ENCODE measurements around the gene GRB2. TPM values are rescaled to one million over a fixed set of nuclear protein-coding genes. Genes with fewer than 3 reads are reported as not detected.

GRB2 gene
- polyA plus RNA-seq, 3 donors: 164 to 338 (median 262) TPM

- Histone ChIP-seq H3K4me1 (ENCODE audit: control insufficient read depth in 1 of 2, insufficient read depth in 2 of 2, low read length in 2 of 2) (peaks cover 16 to 24% of the 10 kb centered on the region in 2 donors), H3K27ac (ENCODE audit: low read depth in 1 of 2, low read length in 2 of 2) (no peak overlapping the region), H3K9ac (ENCODE audit: insufficient read depth, low read length, poor library complexity, severe bottlenecking) (no peak overlapping the region), H3K36me3 (replicated peaks in 1 of 2; ENCODE audit: control insufficient read depth in 1 of 2, insufficient read depth in 2 of 2, low read length in 2 of 2) (no peaks in the 10 kb centered on the region), H3K79me2 (ENCODE audit: insufficient read depth, low read length) (no peaks in the 10 kb centered on the region), H3K4me3 (replicated peaks in 1 of 3; ENCODE audit: low read depth in 2 of 3, low read length in 3 of 3) (no peak overlapping the region), H3K27me3 (ENCODE audit: control insufficient read depth in 2 of 2, insufficient read depth in 2 of 2, low read length in 2 of 2) (no peaks in the 10 kb centered on the region), H4K20me1 (ENCODE audit: insufficient read depth, low read length) (no peaks in the 10 kb centered on the region), H3K4me2 (replicated peaks; ENCODE audit: extremely low read depth, low read length, poor library complexity, severe bottlenecking) (no peak overlapping the region), H2AFZ (ENCODE audit: insufficient read depth, low read depth, low read length, poor library complexity, severe bottlenecking) (no peak overlapping the region), H3K9me3 (replicated peaks in 1 of 2; ENCODE audit: control insufficient read depth in 1 of 2, insufficient read depth in 1 of 2, low read length in 2 of 2) (no peaks in the 10 kb centered on the region)
- H3K36me3 Mint-ChIP-seq: no peaks in the 10 kb centered on the region
- no peak for TF ChIP-seq CTCF (IDR thresholded peaks at IDR 0.05)
- no peak overlapping the region for H3K27ac Mint-ChIP-seq
- WGBS (ENCODE audit: insufficient coverage): 99% methylated on average over 7 of the region's 11 CpGs
- peaks cover 0 to 7% (median 6%) of the 10 kb centered on the region in 3 donors for H3K27me3 Mint-ChIP-seq (ENCODE audit: low read depth in 3 of 3)
- H3K4me1 Mint-ChIP-seq: peaks cover 22% of the 10 kb centered on the region
- H3K4me3 Mint-ChIP-seq: no peak overlapping the region
- intact Hi-C loops (cut with micrococcal nuclease): no loop called here
- no peak for DNase-seq
- peaks cover 0 to 3% (median 0%) of the 10 kb centered on the region in 7 donors for H3K9me3 Mint-ChIP-seq
Measured at GRCh38 chr17:75430159-75430974, 24.9 kb upstream of the GRB2 start.

GRCh38 chr17:75428543-75429469, 23.3 kb upstream of the GRB2 start:
- H3K27me3 ChIP-seq (ENCODE audit: control insufficient read depth in 2 of 2, insufficient read depth in 2 of 2, low read length in 2 of 2): no peaks in the 10 kb centered on the region
- DNase-seq: peak; percentile 59 to 93 (median 77)
- H3K79me2 ChIP-seq (ENCODE audit: insufficient read depth, low read length): no peaks in the 10 kb centered on the region
- no peak overlapping the region for H3K4me3 ChIP-seq (replicated peaks in 1 of 3; ENCODE audit: low read depth in 2 of 3, low read length in 3 of 3)
- 74% methylated on average over 8 of the region's 17 CpGs for WGBS (ENCODE audit: insufficient coverage)
- Mint-ChIP-seq H3K27me3 (ENCODE audit: low read depth in 3 of 3) (peaks cover 0 to 5% (median 4%) of the 10 kb centered on the region in 3 donors), H3K4me3 (no peak overlapping the region), H3K27ac (peak overlapping the region; percentile 57 to 91 (median 82)), H3K36me3 (no peaks in the 10 kb centered on the region), H3K4me1 (peaks cover 22% of the 10 kb centered on the region), H3K9me3 (peaks cover 0 to 3% (median 0%) of the 10 kb centered on the region in 7 donors)
- H3K4me2 ChIP-seq (replicated peaks; ENCODE audit: extremely low read depth, low read length, poor library complexity, severe bottlenecking): no peak overlapping the region
- H3K9me3 ChIP-seq (replicated peaks in 1 of 2; ENCODE audit: control insufficient read depth in 1 of 2, insufficient read depth in 1 of 2, low read length in 2 of 2): no peaks in the 10 kb centered on the region
- H4K20me1 ChIP-seq (ENCODE audit: insufficient read depth, low read length): no peaks in the 10 kb centered on the region
- H3K4me1 ChIP-seq (ENCODE audit: control insufficient read depth in 1 of 2, insufficient read depth in 2 of 2, low read length in 2 of 2): peaks cover 16 to 24% of the 10 kb centered on the region in 2 donors
- no peak overlapping the region for H3K9ac ChIP-seq (ENCODE audit: insufficient read depth, low read length, poor library complexity, severe bottlenecking)
- intact Hi-C loops (cut with micrococcal nuclease): loop anchor here (5.0 to 10.0 kb wide), 3 partner anchors 58 to 156 kb away; partner anchors contain the start of gene MYO15B (in 1 of the 2)
- no peak overlapping the region for H2AFZ ChIP-seq (ENCODE audit: insufficient read depth, low read depth, low read length, poor library complexity, severe bottlenecking)
- H3K36me3 ChIP-seq (replicated peaks in 1 of 2; ENCODE audit: control insufficient read depth in 1 of 2, insufficient read depth in 2 of 2, low read length in 2 of 2): no peaks in the 10 kb centered on the region
- H3K27ac ChIP-seq (ENCODE audit: low read depth in 1 of 2, low read length in 2 of 2): peak overlapping the region in 1 of 2 donors; percentile 24
- no peak for TF ChIP-seq CTCF (IDR thresholded peaks at IDR 0.05)
